GM12891 (cell line): ENCODE measurements around the gene KIF26A.
A peak's percentile ranks its signal among the peaks of the same experiment; 100 is the strongest.
"Not testable (repeated sequence)": the region's sequence is repeated elsewhere in the genome, so short reads cannot be mapped to it uniquely, and the experiment has no call there.

Experiments
- DNase-seq: peaks from one replicate; pipeline ENCODE4 v3.0.0; 2011; ENCODE audit warnings: low spot score; ENCODE audit not compliant: insufficient read length
- FAIRE-seq: peaks from 2 replicates; lab custom pipeline; 2011; peaks lifted over from hg19 to GRCh38; lab: Jason Lieb, UNC
- PAX5 ChIP-seq: IDR thresholded peaks from 2 replicates; pipeline ENCODE4 v1.6.1; 2011; ENCODE audit warnings: low read length, moderate library complexity, mild to moderate bottlenecking; ENCODE audit not compliant: insufficient read depth, severe bottlenecking
- POLR2A ChIP-seq: IDR thresholded peaks from 2 replicates; pipeline ENCODE4 v1.6.1; 2011; ENCODE audit warnings: low read depth, low read length, control low read depth
- POLR2AphosphoS5 ChIP-seq: IDR thresholded peaks from 2 replicates; pipeline ENCODE4 v1.6.1; 2011; ENCODE audit warnings: low read depth, low read length, control low read depth
- POU2F2 ChIP-seq: IDR thresholded peaks from 2 replicates; pipeline ENCODE4 v1.6.1; 2011; ENCODE audit warnings: low read depth, mild to moderate bottlenecking, control low read depth, low read length, moderate library complexity
- SPI1 ChIP-seq: IDR thresholded peaks from 2 replicates; pipeline ENCODE4 v1.6.1; 2011; ENCODE audit warnings: low read depth, low read length, control low read depth
- TAF1 ChIP-seq: IDR thresholded peaks from 2 replicates; pipeline ENCODE4 v1.6.1; 2011; ENCODE audit warnings: low read depth, low read length, control low read depth

Gene KIF26A

GRCh38 chr14:104224506-104225277 is 86.3 kb downstream of the KIF26A start:
- TF ChIP-seq POLR2A, result no peak
- no peak for TF ChIP-seq POLR2AphosphoS5
- no peak for TF ChIP-seq PAX5
- TF ChIP-seq POU2F2, result no peak
- no peak for TF ChIP-seq SPI1
- TF ChIP-seq TAF1, result no peak
- peak; percentile 62 for DNase-seq
- FAIRE-seq, result no peak

- not testable (repeated sequence) for DNase-seq, FAIRE-seq
Observed at GRCh38 chr14:104225278-104226190, 87.1 kb downstream of the KIF26A start.

- no peak for FAIRE-seq
- no peak for DNase-seq
- no peak for TF ChIP-seq POLR2A
- TF ChIP-seq PAX5, result no peak
Observed at GRCh38 chr14:104226421-104227383, 88.3 kb downstream of the KIF26A start.

- FAIRE-seq, result no peak
- no peak for TF ChIP-seq POU2F2
- TF ChIP-seq POLR2AphosphoS5, result no peak
- no peak for TF ChIP-seq SPI1
- TF ChIP-seq POLR2A, result no peak
- no peak for TF ChIP-seq PAX5
- TF ChIP-seq TAF1, result no peak
- DNase-seq, result no peak
Observed at GRCh38 chr14:104227806-104228205, 89.4 kb downstream of the KIF26A start.

DNA sequence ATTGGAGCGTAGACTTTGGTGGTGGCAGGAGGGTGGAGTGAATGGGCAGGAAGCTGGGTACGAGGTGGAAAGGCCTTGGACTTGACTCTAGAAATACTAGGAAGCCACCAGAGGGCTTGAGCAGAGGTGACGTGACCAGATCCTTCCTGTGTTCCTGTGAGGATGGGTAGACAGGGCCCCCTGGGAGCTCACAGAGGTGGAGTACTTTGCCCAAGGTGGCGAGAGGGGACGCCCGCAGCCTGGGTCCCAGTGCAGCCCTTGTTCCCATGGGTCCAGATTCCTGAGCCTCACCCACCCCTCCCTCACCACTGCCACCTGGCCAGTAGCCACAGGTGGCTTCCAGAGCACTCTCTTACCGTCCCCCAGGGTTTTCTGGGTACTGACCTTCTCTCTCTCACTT is 89.8 kb downstream of the KIF26A start:
- no peak for DNase-seq
- TF ChIP-seq SPI1 (no peak), POLR2A (no peak), POU2F2 (no peak), TAF1 (no peak), POLR2AphosphoS5 (no peak), PAX5 (no peak)
- no peak for FAIRE-seq

DNA sequence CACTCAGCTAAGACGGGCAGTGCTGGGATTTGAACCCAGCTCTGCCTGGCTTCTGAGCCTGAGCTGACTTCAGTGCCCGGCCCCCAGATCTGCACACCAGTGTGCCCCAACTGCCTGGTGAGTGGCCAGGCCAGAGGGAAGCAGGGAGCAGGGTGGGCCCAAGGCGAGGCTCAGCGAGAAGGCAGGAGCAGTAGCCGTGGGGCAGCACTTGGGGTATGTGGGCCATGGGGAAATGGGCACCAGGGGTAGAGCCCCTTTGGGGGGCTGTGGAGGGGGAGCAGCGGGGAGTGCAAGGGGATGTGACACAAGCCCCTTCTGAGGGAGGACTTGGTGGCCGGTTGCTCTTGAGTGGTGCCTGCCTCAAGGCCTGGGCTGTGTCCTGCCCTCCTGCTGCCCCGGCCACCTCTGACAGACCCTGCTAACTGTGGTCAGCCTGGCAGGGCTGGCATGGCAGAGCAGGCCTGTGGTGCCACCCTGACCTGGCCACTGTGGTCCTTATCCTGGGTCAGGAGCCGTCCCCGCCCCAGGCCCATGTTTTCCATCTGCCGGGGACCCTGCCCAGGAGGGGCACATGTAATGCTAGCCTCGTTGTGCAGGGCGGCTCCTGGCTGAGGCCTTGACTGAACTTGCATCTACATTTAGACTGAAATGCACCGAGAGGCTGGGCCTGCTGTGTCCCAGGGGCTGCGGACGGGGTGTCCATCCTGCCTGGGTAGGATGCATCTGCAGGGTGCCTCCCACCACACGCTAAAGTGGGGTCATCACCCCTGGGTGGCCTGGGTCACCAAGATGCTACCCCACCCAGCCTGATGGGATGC is 90.5 kb downstream of the KIF26A start:
- FAIRE-seq, result no peak

GRCh38 chr14:104229534-104230055 is 91.2 kb downstream of the KIF26A start:
- DNase-seq, result no peak
- FAIRE-seq, result no peak
- TF ChIP-seq PAX5 (no peak), POU2F2 (no peak), POLR2A (no peak), POLR2AphosphoS5 (no peak), TAF1 (no peak), SPI1 (no peak)

More for the DNA sequence above, 90.5 kb downstream of the KIF26A start:
- DNase-seq, result no peak
- TF ChIP-seq POLR2AphosphoS5 (no peak), PAX5 (no peak), TAF1 (no peak), SPI1 (no peak), POU2F2 (no peak), POLR2A (no peak)

- DNase-seq (no peak), FAIRE-seq (no peak)
- no peak for TF ChIP-seq POU2F2
- no peak for TF ChIP-seq POLR2A
- TF ChIP-seq TAF1, result no peak
Observed at GRCh38 chr14:104230119-104230815, 91.9 kb downstream of the KIF26A start.
